GM18511 (cell line): Measurements from ENCODE around the gene NTM.

ENCODE experiments used
- ATAC-seq: cut with Tn5 transposase; IDR thresholded peaks from one replicate; pipeline ENCODE4 v1.9.1; 2021; ENCODE audit warnings: mild to moderate bottlenecking, moderate library complexity; ENCODE audit not compliant: unreplicated experiment

The NTM gene

GRCh38 chr11:131758726-131759125 lies 388.3 kb downstream of the NTM start:
- ATAC-seq, result no peak

GRCh38 chr11:131759140-131759539 lies 388.7 kb downstream of the NTM start:
- ATAC-seq, result no peak

- ATAC-seq, result no peak
Measured at GRCh38 chr11:131760091-131761061, 390.0 kb downstream of the NTM start.

GRCh38 chr11:131762346-131763110 lies 392.1 kb downstream of the NTM start:
- no peak for ATAC-seq

GRCh38 chr11:131763193-131763890 lies 392.9 kb downstream of the NTM start:
- ATAC-seq, result no peak

GRCh38 chr11:131764126-131764525 lies 393.7 kb downstream of the NTM start:
- ATAC-seq, result no peak

- no peak for ATAC-seq
Measured at GRCh38 chr11:131764649-131765048, 394.2 kb downstream of the NTM start.

- no peak for ATAC-seq
Measured at GRCh38 chr11:131766637-131767036, 396.2 kb downstream of the NTM start.

- no peak for ATAC-seq
Measured at GRCh38 chr11:131767421-131767820, 397.0 kb downstream of the NTM start.

- no peak for ATAC-seq
Measured at GRCh38 chr11:131770801-131771200, 400.4 kb downstream of the NTM start.

GRCh38 chr11:131771471-131771870 lies 401.1 kb downstream of the NTM start:
- no peak for ATAC-seq

GRCh38 chr11:131773626-131774025 lies 403.2 kb downstream of the NTM start:
- no peak for ATAC-seq

- no peak for ATAC-seq
Measured at GRCh38 chr11:131776211-131776610, 405.8 kb downstream of the NTM start.

- no peak for ATAC-seq
Measured at GRCh38 chr11:131785801-131786200, 415.4 kb downstream of the NTM start.

GRCh38 chr11:131787119-131787518 lies 416.7 kb downstream of the NTM start:
- no peak for ATAC-seq

- no peak for ATAC-seq
Measured at GRCh38 chr11:131790586-131790985, 420.2 kb downstream of the NTM start.

GRCh38 chr11:131792243-131792642 lies 421.8 kb downstream of the NTM start:
- ATAC-seq, result no peak

- no peak for ATAC-seq
Measured at GRCh38 chr11:131796089-131796488, 425.7 kb downstream of the NTM start.

GRCh38 chr11:131796541-131796940 lies 426.1 kb downstream of the NTM start:
- ATAC-seq, result no peak

GRCh38 chr11:131800452-131800851 lies 430.0 kb downstream of the NTM start:
- ATAC-seq, result no peak

- no peak for ATAC-seq
Measured at GRCh38 chr11:131802440-131803115, 432.2 kb downstream of the NTM start.
